ENCODE results near the gene EVI5L.
A peak's percentile ranks its signal among the peaks of the same experiment; 100 is the strongest.
"Not testable (repeated sequence)": the region's sequence is repeated elsewhere in the genome, so short reads cannot be mapped to it uniquely, and the experiment has no call there.

Gene EVI5L

DNA sequence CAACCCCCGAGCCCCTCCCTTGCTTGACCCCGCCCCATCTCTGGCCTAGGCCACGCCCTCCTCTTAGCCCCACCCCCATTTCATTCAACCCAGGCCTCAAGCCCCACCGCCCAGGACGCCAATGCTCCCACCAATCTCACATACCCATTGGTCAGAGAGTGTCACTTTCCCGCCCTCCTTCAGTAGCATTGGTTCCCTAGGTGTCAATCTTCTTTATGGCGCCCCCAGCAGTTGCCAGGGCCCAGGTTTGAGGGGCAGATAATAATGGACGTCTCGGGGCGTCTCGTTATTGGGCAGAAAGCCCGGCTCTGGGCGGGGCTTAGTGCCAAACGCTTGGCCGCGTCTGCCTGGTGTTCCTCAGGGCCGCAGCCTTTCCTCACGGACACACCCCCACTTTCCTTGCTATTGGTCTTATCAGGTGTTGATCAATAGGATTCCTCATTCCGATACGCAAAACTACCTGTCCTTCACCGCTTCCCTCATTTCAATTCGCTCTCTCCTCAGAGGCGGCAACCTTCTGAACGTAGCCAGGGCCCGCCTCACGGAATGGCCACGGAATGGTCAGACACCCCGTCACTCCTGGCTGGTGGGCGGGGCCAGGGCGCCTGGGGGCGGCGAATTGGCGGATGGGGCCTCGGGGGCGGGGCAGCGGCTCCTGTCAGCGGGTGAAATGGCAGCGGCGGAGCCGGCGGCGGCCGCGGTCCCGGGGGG lies at the start of gene EVI5L:
Gene EVI5L, plus strand, starts transcription at position 658 of the 711 bp plus-strand sequence. CDS start 16,325 bp downstream, outside the sequence.
- DNase-seq: peak; percentile 100

DNA sequence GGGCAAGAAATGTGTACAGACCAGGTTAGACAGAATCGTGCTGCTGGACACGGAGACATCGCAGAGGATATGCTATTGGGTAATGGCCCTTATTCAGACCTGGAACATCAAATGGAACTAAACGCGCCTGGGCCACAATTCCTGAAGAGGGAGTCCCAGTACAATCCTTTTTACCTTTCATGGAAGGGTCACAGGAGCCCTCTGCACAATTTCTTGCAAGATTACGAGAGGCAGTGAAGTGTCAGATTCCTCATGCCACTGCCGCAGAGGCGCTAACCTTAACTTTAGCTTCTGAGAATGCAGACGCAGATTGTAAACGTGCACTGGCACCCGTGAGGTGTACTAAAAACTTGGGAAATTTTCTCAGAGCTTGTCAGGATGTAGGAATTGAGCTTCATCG lies 48.9 kb upstream of the EVI5L start:
- no peak for DNase-seq

DNA sequence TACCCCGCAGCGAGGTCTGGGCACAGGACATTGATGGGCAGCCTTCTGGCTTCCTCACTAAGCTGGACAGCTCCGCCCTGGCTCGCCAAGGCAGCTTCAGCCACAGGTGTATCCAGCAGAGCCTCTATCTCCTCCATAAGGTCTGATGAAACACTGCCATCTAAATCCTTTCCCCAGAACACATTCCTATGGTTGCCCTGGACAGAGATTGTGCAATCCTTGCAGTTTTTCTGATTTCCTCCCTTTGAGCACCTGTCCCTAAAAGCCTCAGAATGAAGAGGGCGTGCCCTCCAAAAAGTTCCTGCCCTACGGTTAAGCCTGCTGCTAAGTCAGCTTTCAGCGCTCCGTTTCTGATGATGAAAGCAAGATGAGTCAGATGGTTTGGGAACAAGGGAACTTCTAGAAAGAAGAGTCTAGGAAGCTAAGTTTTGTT lies 46.0 kb upstream of the EVI5L start:
- no peak for DNase-seq

DNA sequence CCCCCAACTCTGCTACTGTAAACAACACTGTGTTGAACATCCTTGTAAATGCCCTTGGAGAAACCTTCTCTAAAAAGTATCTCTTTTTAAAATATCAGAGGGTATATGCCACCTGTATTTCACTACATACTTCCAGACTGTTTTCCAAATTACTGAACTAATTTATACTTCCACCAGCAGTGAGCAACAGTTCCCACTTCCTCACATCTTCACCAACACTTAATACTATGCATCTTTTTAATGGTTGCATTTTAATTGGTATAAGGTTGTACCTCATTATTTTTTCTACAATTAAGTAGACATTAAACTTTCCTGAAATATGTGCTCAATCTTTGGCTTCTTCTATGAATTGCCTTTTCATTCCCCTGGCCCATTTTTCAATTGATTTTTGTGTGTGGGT lies 45.2 kb upstream of the EVI5L start:
- DNase-seq: no peak

DNA sequence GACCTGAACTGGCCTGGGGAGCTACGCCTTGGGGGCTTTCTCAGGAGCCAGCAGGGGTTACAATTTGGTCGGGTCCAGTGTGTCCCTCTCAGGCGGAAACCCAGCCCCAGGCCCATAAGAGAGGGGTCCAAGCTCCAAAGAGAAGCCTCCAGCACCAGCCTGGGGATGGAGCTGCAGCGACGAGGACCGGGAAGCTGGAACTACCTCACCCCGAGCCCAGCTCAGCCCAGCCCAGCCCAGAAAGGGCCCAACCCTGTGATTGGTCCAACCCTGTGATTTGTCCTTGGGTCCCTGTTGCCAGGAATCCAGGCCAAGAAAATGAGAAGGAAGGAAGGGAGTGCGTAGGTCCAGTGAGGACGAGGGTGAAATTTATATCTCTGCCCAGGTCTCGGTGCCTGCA lies 42.9 kb upstream of the EVI5L start:
- DNase-seq: no peak

DNA sequence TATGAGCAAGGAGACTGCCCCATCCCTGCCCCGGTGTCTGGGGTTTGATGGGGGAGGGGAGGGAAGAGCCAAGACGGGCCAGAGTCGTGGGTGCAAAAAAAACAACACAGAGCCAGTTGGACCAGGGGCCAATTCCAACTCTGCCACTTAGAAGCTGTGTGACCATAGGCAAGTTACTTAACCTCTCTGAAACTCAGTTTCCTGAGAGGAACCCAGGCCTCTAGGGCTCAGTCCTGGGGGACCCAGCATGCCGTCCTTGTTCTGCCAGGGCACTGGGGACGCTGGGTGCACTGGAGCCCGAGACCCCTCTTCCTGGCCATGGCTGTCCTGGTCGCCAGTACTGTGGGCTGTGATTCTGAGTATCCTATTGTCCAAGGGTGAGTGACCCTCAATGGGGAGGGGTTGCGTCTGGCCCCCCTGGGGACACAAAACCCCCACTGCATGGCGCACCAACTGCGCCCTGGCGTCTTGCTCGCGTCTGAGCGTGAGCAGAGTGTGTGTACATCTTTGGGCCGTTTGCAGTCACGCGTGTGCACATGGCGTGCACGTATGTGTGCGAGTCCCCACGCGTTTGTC lies 42.3 kb upstream of the EVI5L start:
- DNase-seq: no peak

DNA sequence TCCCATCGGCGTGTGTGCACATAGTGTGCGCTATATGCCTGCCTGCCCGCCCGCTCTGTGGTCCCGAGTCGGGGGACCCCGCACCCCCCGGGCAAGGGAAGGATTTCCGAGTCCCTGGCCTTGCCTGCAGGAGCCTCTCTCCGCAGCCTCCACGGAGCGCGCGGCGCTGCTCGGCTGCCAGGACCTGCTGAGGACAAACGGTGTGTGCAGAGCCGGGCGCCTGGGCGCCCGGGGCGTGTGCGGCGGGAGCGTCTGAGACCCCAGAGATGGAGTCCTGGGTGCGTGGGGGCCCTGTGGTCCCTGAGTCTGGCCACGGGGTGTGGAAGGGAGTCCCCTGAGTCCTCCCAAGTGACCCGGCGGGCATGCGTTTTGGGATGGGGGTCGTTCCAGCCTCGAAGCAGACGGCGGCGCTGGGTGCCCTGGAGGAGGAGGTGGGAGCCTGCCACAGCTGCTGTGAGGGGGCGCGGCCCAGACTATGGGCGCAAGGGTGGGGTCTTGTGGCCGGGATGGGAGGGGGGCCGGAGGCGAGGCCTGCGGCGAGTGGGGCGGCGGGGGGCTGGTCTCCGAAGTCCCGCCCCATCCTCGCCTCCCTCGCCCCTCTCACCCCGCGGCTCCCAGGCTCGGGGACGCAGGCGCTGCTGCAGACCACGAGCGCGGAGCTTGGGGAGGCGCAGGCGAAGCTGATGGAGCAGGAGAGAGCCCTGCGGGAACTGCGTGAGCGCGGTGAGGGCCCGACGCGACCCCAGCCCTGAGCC lies 41.7 kb upstream of the EVI5L start:
- DNase-seq: no peak

DNA sequence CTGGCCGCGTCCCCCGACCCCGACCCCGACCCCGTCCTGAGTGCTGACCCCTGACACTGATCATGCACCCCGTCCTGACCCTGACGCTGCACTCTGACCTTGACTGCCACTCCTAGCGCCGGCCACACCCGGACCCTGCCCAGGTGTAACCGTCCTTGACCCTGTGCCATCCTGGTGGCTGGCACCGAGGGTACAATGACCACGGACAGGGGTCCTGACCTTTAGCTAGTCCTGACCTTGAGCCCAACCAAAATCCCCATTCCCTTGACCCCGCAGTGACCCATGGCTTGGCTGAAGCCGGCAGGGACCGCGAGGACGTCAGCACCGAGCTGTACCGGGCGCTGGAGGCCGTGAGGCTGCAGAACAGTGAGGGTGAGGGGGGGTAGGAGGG lies 41.1 kb upstream of the EVI5L start:
- no peak for DNase-seq

DNA sequence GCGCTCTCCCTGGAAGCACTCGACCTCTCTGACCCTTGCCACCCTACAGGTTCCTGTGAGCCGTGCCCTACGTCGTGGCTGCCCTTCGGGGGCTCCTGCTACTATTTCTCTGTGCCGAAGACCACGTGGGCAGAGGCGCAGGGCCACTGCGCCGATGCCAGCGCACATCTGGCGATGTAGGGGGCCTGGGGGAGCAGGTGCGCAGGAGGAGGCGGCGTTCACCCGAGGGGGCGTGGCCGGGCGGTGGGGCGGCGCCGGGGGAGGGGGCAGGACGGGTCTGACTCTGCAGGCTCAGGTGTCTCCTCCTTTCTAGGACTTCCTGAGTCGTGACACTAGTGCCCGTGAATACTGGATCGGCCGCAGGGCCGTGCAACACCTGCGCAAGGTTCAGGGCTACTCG lies 40.6 kb upstream of the EVI5L start:
- DNase-seq: peak; percentile 6

DNA sequence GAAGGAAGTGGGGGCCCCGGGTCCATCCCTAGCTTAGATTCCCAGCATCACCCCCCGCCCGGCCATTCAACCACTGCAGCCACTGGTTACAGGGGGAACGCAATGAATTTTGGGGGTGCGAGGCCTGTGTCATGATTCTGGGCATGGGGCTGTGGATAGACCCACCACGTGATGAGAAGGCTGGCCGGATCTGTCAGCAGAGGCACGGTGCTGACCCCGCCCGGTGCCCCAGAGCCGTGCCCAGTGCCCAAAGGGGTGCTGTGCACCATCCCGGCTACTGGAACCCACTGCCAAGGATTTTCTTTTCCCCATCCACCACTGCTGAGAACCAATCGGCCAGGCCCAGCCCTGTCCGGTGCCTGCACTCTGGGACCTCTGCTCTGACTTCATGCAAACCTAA lies 39.6 kb upstream of the EVI5L start:
- DNase-seq: no peak

DNA sequence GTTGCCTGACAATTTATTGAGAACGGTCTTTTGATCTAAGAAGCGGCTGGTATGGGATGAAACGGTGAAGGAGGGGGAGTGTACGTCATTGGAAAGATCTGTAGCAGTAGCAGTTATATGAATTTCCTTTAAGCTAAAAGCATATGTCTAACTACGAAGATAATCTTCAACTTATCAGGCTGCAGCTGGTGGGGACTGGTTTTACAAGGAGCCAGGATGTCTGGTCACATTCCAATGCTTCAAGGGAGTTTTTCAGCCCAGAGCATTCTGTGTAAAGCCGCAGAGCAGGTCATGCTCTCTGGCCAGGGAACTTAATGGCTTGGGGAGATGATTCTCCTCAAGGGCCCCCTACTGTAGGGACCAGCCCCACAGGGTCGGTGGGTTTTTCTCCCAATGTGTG lies 37.7 kb upstream of the EVI5L start:
- DNase-seq: no peak

DNA sequence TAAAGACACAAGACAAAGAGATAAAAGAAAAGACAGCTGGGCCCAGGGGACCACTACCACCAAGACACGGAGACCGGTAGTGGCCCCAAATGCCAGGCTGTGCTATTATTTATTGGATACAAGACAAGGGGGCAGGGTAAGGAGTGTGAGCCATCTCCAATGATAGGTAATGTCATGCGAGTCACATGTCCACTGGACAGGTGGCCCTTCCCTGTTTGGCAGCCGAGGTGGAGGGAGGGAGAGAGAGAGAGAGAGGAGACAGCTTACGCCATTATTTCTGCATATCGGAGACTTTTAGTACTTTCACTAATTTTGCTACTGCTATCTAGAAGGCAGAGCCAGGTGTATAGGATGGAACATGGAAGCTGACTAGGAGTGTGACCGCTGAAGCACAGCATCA lies 37.3 kb upstream of the EVI5L start:
- DNase-seq: not testable (repeated sequence)

DNA sequence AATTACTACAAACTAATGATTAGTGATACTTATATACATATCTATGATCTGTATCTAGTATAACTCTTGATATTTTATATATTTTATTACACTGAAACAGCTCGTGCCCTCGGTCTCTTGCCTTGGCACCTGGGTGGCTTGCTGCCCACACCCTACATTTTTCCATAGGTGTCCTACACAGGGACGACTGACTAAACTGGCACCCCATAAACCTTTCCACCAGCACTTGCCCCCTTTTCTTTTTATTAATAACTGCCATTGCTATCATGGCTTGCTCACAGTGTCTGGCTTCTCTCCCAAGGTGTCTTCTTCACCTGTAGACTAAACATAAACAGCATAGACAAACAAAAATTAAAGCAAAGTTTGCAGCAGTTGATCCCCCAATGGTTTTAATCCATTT lies 36.5 kb upstream of the EVI5L start:
- no peak for DNase-seq

DNA sequence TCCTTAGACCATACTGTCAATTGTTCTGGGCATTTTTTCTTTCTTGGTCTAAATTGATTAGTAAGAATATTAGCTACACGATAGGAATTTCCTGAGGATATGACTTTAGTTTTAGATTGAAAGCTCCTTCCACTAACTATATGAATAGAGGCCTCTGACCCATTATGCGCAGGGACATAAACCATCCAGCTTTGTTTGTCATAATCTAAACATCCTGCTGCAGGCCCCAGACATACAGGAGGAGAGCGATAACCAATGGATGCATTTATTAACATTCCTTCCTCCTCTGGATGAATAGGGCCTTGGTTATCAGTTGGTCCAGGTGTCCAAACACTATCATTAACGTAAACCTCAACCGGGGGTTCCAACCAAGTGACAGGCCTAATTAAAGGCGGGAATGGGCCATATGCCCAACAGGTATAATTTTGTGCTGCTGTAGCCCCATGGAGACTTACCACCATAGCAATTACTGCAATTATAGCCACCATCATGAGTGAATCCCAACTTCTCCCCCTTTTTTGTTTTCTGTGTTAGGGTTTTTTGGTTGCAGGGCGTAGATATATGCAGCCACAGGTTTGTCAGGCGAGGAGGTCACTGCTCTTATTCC lies 34.4 kb upstream of the EVI5L start:
- DNase-seq: no peak

DNA sequence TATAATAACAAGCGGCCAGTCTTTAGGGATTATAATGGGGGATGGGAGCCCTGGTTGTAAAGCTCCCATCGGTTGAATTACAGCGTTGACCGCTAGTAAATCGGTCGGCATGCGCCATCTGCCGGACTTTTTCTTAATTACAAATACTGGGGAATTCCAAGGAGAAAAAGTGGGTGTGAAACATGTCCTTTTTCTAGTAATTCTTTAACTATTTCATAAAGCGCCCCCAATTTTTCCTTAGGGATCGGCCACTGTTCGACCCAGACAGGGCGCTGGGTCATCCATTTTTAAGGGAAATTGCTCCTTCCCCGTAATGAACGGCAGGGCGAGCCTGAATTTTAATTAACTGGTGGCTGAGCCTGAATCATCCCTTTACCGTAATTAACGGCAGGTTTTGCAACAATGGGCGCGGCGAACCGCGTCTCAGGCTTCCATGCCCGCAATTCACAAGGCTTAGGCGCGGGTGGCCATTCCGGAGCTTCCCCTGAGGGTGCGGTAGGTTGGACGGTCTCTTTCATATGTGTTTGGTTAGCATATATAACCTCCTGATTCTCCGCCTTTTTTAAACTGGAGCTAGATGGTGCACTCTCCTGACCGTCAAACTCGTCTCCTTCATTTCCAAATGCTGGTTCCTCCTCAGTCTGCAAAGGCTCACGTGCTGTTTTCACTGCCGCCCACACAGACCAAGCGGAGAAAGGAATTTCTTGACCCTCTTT lies 30.2 kb upstream of the EVI5L start:
- DNase-seq: peak; percentile 19

DNA sequence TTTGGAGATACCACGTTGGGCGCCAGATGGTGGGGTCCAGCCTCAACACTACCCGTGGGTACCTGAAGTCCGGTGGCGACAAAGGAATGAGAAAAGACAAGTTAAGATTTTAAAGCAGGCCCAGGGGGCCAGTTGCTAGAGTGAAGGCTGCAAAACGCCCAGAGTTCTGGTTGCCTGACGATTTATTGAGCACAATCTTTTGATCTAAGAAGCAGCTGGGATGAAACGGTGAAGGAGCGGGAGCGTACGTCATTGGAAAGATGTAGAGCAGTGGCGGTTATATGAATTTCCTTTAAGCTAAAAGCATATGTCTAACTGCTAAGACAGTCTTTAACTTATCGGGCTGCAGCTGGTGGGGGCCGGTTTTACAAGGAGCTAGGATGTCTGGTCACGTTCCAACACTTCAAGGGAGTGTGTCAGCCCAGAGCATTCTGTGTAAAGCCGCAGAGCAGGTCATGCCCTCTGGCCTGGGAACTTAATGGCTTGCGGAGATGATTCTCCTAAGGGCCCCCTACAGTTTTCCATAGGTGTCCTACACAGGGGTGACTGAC lies 28.9 kb upstream of the EVI5L start:
- no peak for DNase-seq

DNA sequence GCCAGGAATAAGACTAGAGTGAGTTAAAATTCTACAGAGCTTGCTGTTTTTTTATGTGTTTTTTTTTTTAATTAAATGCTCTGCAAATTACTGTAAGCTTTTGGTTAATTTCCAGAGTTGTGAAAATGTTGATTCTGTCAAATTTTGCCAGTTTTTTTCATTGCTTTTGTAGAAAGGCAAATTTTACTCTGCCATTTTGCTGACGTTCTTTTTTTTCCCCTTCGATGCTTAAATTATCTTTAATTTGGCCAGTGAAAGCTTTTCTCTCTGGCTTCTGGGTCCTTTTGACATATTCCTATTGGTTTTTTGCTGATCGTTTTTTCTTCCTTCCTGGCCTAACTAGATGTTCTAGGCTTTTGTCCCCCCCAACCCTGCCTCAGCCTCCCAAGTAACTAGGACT lies 23.8 kb upstream of the EVI5L start:
- DNase-seq: no peak

DNA sequence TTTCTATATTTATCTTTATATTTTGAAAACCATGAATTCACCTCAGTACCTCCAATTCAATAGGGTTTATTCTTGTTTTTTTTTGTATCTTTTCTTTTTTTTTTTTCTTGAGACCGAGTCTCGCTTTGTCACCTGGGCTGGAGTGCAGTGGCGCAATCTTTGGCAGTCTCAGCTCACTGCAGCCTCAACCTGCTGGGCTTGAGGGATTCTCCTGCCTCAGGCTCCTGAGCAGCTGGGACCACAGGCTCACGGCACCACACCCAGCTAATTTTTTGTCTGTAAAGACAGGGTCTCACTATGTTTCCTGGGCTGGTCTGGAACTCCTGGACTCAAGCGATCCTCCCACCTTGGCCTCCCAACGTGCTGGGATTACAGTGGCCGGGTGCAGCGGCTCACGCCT lies 23.1 kb upstream of the EVI5L start:
- DNase-seq: no peak

DNA sequence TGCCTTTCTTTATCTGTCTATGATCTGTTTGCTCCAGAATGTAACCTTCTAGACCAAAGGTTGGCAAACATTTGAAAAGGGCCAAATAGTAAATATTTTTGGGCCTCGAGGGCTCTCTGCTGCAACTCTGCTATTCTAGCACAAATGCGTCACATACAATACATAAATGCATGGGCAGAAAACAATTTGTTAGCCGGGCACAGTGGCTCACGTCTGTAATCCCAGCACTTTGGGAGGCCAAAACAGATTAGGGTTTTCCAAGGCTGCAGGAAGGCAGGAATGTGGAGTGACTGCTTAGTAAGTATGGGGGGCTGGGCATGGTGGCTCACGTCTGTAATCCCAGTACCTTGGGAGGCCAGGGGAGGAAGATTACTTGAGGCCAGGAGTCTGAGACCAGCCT lies 21.9 kb upstream of the EVI5L start:
- no peak for DNase-seq

DNA sequence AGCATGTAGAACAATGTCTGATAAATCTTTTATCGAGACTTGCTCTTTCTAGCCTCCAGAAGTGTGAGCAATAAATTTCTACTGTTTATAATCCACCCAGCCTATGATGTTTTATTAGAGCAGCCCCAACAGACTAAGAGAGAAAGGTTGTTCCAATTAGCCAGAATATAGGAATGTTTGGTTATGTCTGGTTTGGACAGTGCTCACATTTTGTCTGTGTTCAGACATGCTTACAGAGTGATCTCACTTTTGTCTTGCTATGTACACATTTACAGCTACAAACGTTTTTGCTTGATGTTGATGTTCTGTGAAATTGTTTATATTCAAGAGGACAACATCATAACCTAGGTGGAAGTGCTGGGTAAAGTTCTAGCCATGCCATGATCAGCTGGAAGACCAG lies 18.0 kb upstream of the EVI5L start:
- DNase-seq: no peak

DNA sequence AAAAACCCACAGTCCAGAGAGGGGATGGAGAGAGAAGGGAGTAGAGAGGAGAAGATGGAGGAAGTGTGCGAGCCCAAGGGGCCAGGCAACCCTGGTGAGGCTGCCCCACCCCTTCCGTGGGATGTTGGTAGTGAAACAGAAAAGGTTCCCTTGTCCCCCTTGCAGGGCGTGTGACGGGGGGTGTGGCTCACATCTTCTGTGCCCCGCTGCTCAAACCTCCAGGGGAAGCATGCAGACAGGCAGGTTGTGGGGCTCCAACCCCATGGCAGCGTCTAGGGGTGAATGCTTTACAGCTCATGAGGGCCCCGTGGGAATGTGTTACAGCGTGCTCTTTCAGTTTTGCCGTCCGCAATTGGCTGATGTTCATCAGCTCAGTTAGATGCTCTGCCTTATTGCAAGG lies 14.7 kb upstream of the EVI5L start:
- DNase-seq: no peak

DNA sequence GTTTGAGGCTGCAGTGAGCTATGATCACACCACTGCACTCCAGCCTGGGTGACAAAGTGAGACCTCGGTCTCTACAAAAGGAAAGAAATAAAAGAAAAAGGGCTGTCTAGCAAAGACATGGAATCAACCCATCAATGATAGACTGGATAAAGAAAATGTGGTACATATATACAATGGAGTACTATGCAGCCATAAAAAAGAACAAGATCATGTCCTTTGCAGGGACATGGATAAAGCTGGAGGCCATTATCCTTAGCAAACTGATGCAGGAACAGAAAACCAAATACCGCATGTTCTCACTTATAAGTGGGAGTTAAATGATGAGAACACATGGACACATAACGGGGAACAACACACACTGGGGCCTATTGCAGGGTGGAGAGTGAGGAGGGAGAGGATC lies 14.0 kb upstream of the EVI5L start:
- not testable (repeated sequence) for DNase-seq

DNA sequence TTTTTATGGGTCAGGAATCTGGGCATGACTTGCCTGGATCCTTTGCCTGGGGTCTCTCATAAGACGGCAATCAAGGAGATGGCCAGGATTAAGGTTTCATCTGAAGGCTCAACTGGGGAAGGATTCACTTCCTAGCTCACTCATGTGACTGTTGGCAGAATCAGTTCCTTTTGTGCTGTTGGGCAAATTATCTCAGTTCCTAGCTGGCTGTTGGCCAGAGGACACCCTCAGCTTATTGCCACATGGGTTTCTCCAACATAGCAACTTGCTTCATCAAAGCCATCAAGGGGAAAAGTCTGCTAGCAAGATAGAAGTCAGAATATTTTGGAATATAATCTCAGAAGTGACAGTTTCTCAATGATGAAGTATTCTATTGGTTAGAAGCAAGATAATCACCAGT lies 12.2 kb upstream of the EVI5L start:
- DNase-seq: no peak

Data from activated effector memory CD4-positive, alpha-beta T cell treated with Interleukin-2 at 50 U/mL for 16 hours (primary cell).